Spleen (tissue), 7 donors: ENCODE results near the gene ACTN4.
A peak's percentile ranks its signal among the peaks of the same experiment; 100 is the strongest.

ENCODE experiments used
- CTCF ChIP-seq, 11 experiments: fragments of 200-600 bp in 7 of 11; fragments of 450-650 bp in 4 of 11; sonication (generic) in 4 of 11; IDR thresholded peaks in 8 of 11; conservative IDR thresholded peaks in 3 of 11; 1 replicate in 7 of 11; 2 replicates in 4 of 11; pipeline versions ENCODE4 v1.4.0 to v1.8.0; 2016 to 2021; ENCODE audit warnings: antibody characterized with exemption in 11 of 11, inconsistent platforms in 4 of 11, mild to moderate bottlenecking in 1 of 11
- POLR2AphosphoS5 ChIP-seq, 3 donors: sonication (generic); formaldehyde crosslinking; IDR thresholded peaks; one replicate each; pipeline ENCODE4 v1.5.1; 2017; ENCODE audit warnings: antibody characterized with exemption in 3 of 3
- donor health status: DM: no; HTN: no; CAD: no; lungs with moderate emphysema.
- donor health status: DM: no; HTN: no; CAD: no.
- donor health status: DM: no; HTN: no; CAD: no.

- peak; percentile 80 to 84 (median 80) for TF ChIP-seq POLR2AphosphoS5 (IDR thresholded peaks at IDR 0.05)
- no peak for TF ChIP-seq CTCF (IDR thresholded peaks at IDR 0.05 in 8 of 11, conservative IDR thresholded peaks at IDR 0.05 in 3 of 11)
Measured at GRCh38 chr19:38707512-38708114, 60.2 kb downstream of the ACTN4 start.
